Activated CD8-positive, alpha-beta memory T cell treated with anti-CD3 and anti-CD28 coated beads, Interleukin-2, amount 50 U/mL, for 48 hours (primary cell): ENCODE results near the gene ZNF682.
"Not testable (repeated sequence)": the region's sequence is repeated elsewhere in the genome, so short reads cannot be mapped to it uniquely, and the experiment has no call there.

Experiments
- DNase-seq: peaks from one replicate; pipeline ENCODE4 v3.0.0-alpha.2; 2020

Gene ZNF682

DNA sequence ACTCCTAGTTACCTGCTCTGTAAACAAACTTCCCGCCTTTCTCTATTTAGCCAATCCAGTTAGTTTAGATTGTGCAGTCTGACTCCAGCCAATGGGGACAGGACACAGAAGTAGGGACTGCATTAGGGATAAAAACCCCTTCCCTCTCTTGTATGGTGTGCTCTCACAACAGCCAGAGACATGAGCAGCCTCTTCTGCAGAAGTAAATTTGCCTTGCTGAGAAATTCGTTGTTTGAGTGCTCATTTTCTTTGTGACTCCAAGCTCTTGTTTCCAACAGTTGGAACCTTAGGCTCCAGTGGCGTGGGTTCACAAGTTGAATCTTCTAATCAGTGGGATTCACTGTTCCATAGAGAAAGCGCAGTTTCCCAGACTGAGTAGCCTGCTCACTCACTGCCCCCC, 72.4 kb downstream of the ZNF682 start:
- DNase-seq: no peak

DNA sequence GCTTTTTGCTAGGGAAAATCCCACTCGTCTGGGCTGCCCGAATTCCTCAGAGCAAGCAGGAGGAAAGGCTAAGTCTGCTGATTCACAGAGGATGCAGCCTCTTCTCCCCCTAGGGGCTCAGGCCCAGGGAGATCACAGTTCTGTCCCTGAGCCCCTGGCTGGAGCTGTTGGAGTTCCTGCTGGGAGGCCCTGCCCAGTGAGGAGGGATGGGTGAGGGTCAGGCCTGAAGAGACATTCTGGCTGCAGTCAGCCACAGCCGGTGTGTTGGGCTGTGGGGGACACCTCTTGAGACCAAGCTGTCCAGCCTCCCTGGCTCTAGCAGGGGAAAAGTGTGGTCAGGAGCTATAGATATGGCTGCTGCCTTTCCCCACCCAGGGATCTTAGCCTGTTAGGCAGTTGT, 73.2 kb downstream of the ZNF682 start:
- not testable (repeated sequence) for DNase-seq

DNA sequence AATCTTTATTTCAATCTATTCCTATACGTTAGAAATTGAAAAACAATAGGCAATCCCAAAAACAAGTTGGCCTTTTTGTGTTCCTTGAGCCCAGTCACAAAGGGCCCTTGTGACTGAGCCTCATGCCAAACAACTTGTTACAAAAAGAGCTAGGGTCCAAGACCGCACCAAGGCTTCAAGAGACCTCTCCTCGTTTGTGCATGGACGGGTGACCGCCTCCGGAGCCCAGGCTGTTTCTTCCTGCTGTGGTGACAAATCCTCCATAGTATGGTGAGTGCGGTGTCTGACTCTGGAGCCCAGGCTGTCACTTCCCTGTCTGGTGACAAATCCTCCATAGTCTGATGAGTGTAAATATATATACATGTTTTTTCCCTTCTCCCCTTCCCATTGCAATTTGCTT, 74.9 kb downstream of the ZNF682 start:
- DNase-seq: no peak

DNA sequence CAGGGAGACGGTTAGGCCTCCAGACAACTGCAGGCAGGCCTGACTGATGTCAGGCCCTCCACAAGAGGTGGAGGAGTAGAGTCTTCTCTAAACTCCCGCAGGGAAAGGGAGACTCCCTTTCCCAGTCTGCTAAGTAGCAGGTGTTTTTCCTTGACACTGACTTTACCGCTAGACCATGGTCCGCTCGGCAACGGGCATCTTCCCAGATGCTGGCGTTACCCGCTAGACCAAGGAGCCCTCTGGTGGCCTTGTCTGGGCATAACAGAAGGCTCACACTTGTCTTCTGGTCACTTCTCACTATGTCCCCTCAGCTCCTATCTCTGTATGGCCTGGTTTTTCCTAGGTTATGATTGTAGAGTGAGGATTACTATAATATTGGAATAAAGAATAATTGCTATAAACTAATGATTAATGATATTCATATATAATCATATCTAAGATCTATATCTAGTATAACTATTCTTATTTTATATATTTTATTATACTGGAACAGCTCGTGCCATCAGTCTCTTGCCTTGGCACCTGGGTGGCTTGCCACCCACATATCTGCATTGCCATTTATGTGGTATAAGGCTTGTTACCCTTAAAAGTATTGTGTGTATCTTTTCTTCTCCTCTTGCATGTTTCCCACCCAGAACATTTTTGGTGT, 80.0 kb downstream of the ZNF682 start:
- peak; percentile 78 for DNase-seq

DNA sequence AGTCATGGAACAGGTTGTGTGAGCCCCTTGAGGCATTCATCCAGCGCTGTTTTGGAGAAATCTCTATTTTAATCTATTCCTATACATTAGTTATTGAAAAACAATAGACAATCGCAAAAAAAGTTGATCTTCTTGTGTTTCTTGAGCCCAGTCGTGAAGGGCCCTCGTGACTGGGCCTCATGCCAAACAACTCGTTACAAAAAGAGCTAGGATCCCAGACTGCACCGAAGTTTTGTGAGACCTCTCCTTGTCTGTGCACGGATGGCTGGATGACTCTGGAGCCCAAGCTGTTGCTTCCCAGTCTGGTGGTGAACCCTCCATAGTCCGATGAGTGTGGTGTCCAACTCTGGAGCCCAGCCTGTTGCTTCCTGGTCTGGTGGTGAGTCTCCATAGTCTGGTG, 81.5 kb downstream of the ZNF682 start:
- not testable (repeated sequence) for DNase-seq

DNA sequence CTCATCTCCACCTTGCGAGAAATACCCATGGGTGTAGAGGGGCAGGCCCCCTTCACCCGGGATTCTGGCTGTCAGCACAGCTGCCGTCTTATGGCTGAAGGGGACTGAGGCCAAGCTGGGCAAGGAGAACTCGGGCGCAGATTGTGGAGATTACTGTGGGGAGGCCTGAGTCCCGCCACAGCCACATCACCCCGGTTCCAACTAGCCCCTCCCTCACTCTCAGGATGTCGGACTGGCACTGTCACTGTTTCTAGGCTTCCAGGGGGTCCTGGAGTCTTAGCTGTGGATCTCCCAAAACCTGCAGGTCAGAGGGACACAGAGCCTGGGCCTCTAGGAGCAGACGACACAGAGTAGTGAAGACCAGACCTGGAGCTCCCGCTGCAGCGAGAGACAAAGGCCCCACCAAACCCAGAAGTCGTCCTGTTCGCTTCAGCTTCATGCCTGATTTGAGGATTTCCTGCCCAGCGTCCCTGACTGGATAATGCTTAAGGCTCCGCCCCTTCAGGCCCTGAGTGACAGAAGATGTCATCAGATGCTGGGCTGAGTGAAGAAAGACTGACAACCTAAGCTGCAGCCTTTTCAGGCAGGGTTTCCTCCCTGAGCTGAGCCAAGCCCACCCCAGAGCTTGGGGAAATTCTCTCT, 82.8 kb downstream of the ZNF682 start:
- no peak for DNase-seq

DNA sequence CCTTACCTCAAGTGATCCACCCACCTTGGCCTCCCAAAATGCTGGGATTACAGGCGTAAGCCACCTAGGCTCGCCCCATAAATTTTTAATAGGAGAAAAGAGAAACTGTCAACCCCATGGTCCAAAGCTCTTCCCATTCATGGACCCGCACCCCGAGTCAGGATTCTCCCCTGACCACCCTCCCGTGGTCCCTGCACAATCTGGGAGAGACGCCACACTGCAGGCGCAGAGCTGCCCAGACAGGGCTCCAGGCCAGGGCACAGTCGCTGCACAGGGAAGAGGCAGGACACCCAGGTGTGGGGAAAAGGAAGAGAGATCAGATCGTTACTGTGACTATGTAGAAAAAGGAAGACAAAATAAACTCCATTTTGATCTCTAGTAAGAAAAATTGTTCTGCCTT, 84.1 kb downstream of the ZNF682 start:
- DNase-seq: no peak
